Femur (tissue), 1 donor: ENCODE measurements around the gene KBTBD12.
"Not testable (repeated sequence)": the region's sequence is repeated elsewhere in the genome, so short reads cannot be mapped to it uniquely, and the experiment has no call there.

Experiments
- DNase-seq: peaks from one replicate; pipeline ENCODE4 v3.0.0-alpha.2; 2017

The KBTBD12 gene

GRCh38 chr3:127903611-127904375 is 11.2 kb upstream of the KBTBD12 start:
- DNase-seq, result no peak

GRCh38 chr3:127905556-127905955 is 9.5 kb upstream of the KBTBD12 start:
- DNase-seq, result no peak

GRCh38 chr3:127906653-127907052 is 8.4 kb upstream of the KBTBD12 start:
- DNase-seq, result not testable (repeated sequence)

GRCh38 chr3:127908202-127908601 is 6.8 kb upstream of the KBTBD12 start:
- no peak for DNase-seq

GRCh38 chr3:127908951-127909350 is 6.1 kb upstream of the KBTBD12 start:
- no peak for DNase-seq

GRCh38 chr3:127909646-127910045 is 5.4 kb upstream of the KBTBD12 start:
- DNase-seq, result no peak

GRCh38 chr3:127911421-127911931 is 3.6 kb upstream of the KBTBD12 start:
- peak; percentile 74 for DNase-seq

- DNase-seq, result not testable (repeated sequence)
Measured at GRCh38 chr3:127913841-127914240, 1.2 kb upstream of the KBTBD12 start.

GRCh38 chr3:127914584-127914983 is 448 bp upstream of the KBTBD12 start:
- no peak for DNase-seq

- DNase-seq, result no peak
Measured at GRCh38 chr3:127915937-127916493, 983 bp downstream of the KBTBD12 start.

GRCh38 chr3:127920738-127921137 is 5.7 kb downstream of the KBTBD12 start:
- no peak for DNase-seq

- no peak for DNase-seq
Measured at GRCh38 chr3:127923611-127924010, 8.6 kb downstream of the KBTBD12 start.

GRCh38 chr3:127925384-127925783 is 10.4 kb downstream of the KBTBD12 start:
- no peak for DNase-seq

- no peak for DNase-seq
Measured at GRCh38 chr3:127927829-127928604, 13.0 kb downstream of the KBTBD12 start.

GRCh38 chr3:127929818-127930413 is 14.9 kb downstream of the KBTBD12 start:
- DNase-seq, result no peak

- DNase-seq, result no peak
Measured at GRCh38 chr3:127933396-127933795, 18.4 kb downstream of the KBTBD12 start.

GRCh38 chr3:127938800-127939199 is 23.8 kb downstream of the KBTBD12 start:
- DNase-seq, result no peak

- DNase-seq, result no peak
Measured at GRCh38 chr3:127940116-127940515, 25.1 kb downstream of the KBTBD12 start.

GRCh38 chr3:127942613-127943012 is 27.6 kb downstream of the KBTBD12 start:
- DNase-seq, result no peak

GRCh38 chr3:127948211-127948610 is 33.2 kb downstream of the KBTBD12 start:
- no peak for DNase-seq

- no peak for DNase-seq
Measured at GRCh38 chr3:127949446-127950055, 34.5 kb downstream of the KBTBD12 start.

GRCh38 chr3:127951276-127951675 is 36.2 kb downstream of the KBTBD12 start:
- DNase-seq, result no peak
